Erythroblast (primary cell): ENCODE data around the gene L3MBTL4.

Experiments
- GATA1 ChIP-seq: IDR thresholded peaks from 2 replicates; pipeline ENCODE4 v1.6.1; 2011; ENCODE audit warnings: low read depth, mild to moderate bottlenecking, control low read depth, low read length, moderate library complexity
- POLR2A ChIP-seq: IDR thresholded peaks from 2 replicates; pipeline ENCODE4 v1.6.1; 2011; ENCODE audit warnings: mild to moderate bottlenecking, low read length

- no peak for TF ChIP-seq POLR2A
- no peak for TF ChIP-seq GATA1
Measured at GRCh38 chr18:5998907-5999306, 415.8 kb downstream of the L3MBTL4 start.
